Measurements from ENCODE around the gene FER. TPM values are rescaled to one million over a fixed set of nuclear protein-coding genes. Genes with fewer than 3 reads are reported as not detected.
"Not testable (repeated sequence)": the region's sequence is repeated elsewhere in the genome, so short reads cannot be mapped to it uniquely, and the experiment has no call there.

FER gene
- polyA plus RNA-seq, 1 of the 3 experiments (the other 2 are of a cell fraction): 1.8 TPM

- CTCF ChIA-PET: interaction anchor here (1.1 kb wide), 1 partner anchor 9 kb away, joined by 3 read pairs; no protein-coding TSS in a partner anchor
- no peak for DNase-seq
- 59% methylated on average over 1 of the region's 1 CpG for WGBS (ENCODE audit: low lambda C conversion rate)
Measured at GRCh38 chr5:108772626-108773025, 24.9 kb downstream of the FER start.

GRCh38 chr5:108773330-108773729 lies 25.6 kb downstream of the FER start:
- H3K79me2 ChIP-seq (ENCODE audit: insufficient read depth): peaks cover 56% of the 10 kb centered on the region
- no peak overlapping the region for H3K27ac ChIP-seq (ENCODE audit: low read depth in 2 of 2, low read length in 1 of 2)
- H3F3A ChIP-seq (replicated peaks; ENCODE audit: insufficient read depth): no peaks in the 10 kb centered on the region
- no peaks in the 10 kb centered on the region for H3K9me2 ChIP-seq
- no peak overlapping the region for H3K4me3 ChIP-seq (ENCODE audit: low read depth in 2 of 2, low read length in 1 of 2)
- WGBS (ENCODE audit: low lambda C conversion rate): 98% methylated on average over 2 of the region's 2 CpGs
- peaks cover 0 to 27% of the 10 kb centered on the region in 2 experiments for H3K36me3 ChIP-seq (replicated peaks in 1 of 2; ENCODE audit: control insufficient read depth in 1 of 2, insufficient read depth in 2 of 2, low read length in 1 of 2)
- H3K9ac ChIP-seq: no peak overlapping the region
- H2AFZ ChIP-seq (ENCODE audit: low read depth): no peak overlapping the region
- no peaks in the 10 kb centered on the region for H4K20me1 ChIP-seq (ENCODE audit: insufficient read depth)
- TF ChIP-seq TEAD4 (IDR thresholded peaks at IDR 0.05; ENCODE audit: borderline replicate concordance, insufficient read depth) (no peak), RFX5 (IDR thresholded peaks at IDR 0.05; ENCODE audit: low read length) (no peak), ELF1 (IDR thresholded peaks at IDR 0.05) (no peak), TAF1 (IDR thresholded peaks at IDR 0.05; ENCODE audit: borderline replicate concordance, low read depth, low read length) (no peak), ZBTB33 (IDR thresholded peaks at IDR 0.05; ENCODE audit: borderline replicate concordance, low read depth) (no peak), RAD21 (IDR thresholded peaks at IDR 0.05; ENCODE audit: low read length) (no peak), GABPA (IDR thresholded peaks at IDR 0.05; ENCODE audit: low read depth) (no peak), TCF12 (IDR thresholded peaks at IDR 0.05) (no peak), USF2 (IDR thresholded peaks at IDR 0.05; ENCODE audit: borderline replicate concordance, low read depth, low read length) (no peak), USF1 (IDR thresholded peaks at IDR 0.05; ENCODE audit: borderline replicate concordance, low read depth) (no peak), MAX (IDR thresholded peaks at IDR 0.05; ENCODE audit: low read depth) (no peak), RXRA (IDR thresholded peaks at IDR 0.05; ENCODE audit: borderline replicate concordance, low read depth) (no peak), FOXJ3 (CRISPR knock-in tag; IDR thresholded peaks at IDR 0.05) (no peak)
- no peaks in the 10 kb centered on the region for H3K4me1 ChIP-seq (ENCODE audit: control insufficient read depth in 1 of 2, insufficient read depth in 2 of 2, low read depth in 1 of 2, low read length in 1 of 2)
- DNase-seq: no peak
- H3K9me3 ChIP-seq: no peaks in the 10 kb centered on the region
- H3K27me3 ChIP-seq (ENCODE audit: insufficient read depth): no peaks in the 10 kb centered on the region
- POLR2A ChIA-PET: no interaction called here
- CTCF ChIA-PET: interaction anchor here (1.1 kb wide), 1 partner anchor 9 kb away, joined by 3 read pairs; no protein-coding TSS in a partner anchor
- H3K4me2 ChIP-seq: no peak overlapping the region

More at GRCh38 chr5:108772626-108773025, 24.9 kb downstream of the FER start:
- Histone ChIP-seq H3F3A (replicated peaks; ENCODE audit: insufficient read depth) (no peaks in the 10 kb centered on the region), H2AFZ (ENCODE audit: low read depth) (no peak overlapping the region), H3K9me3 (no peaks in the 10 kb centered on the region), H3K4me1 (ENCODE audit: control insufficient read depth in 1 of 2, insufficient read depth in 2 of 2, low read depth in 1 of 2, low read length in 1 of 2) (no peaks in the 10 kb centered on the region), H3K36me3 (replicated peaks in 1 of 2; ENCODE audit: control insufficient read depth in 1 of 2, insufficient read depth in 2 of 2, low read length in 1 of 2) (peaks cover 0 to 29% of the 10 kb centered on the region in 2 experiments), H3K9me2 (no peaks in the 10 kb centered on the region), H3K4me3 (ENCODE audit: low read depth in 2 of 2, low read length in 1 of 2) (no peak overlapping the region), H3K27ac (ENCODE audit: low read depth in 2 of 2, low read length in 1 of 2) (no peak overlapping the region), H3K79me2 (ENCODE audit: insufficient read depth) (peaks cover 52% of the 10 kb centered on the region), H4K20me1 (ENCODE audit: insufficient read depth) (no peaks in the 10 kb centered on the region), H3K4me2 (no peak overlapping the region), H3K9ac (no peak overlapping the region), H3K27me3 (ENCODE audit: insufficient read depth) (no peaks in the 10 kb centered on the region)
- POLR2A ChIA-PET: no interaction called here
- TF ChIP-seq FOSL2 (IDR thresholded peaks at IDR 0.05; ENCODE audit: borderline replicate concordance, low read depth) (no peak), MEF2A (IDR thresholded peaks at IDR 0.05; ENCODE audit: borderline replicate concordance, low read depth) (no peak), SIN3A (IDR thresholded peaks at IDR 0.05; ENCODE audit: borderline replicate concordance, low read depth, low read length) (no peak), POLR2AphosphoS5 (IDR thresholded peaks at IDR 0.05; ENCODE audit: low read depth, low read length) (no peak), MAX (IDR thresholded peaks at IDR 0.05; ENCODE audit: low read depth) (no peak), GATA2 (CRISPR knock-in tag; IDR thresholded peaks at IDR 0.05) (no peak)

GRCh38 chr5:108774079-108774478 lies 26.4 kb downstream of the FER start:
- H3F3A ChIP-seq (replicated peaks; ENCODE audit: insufficient read depth); POLR2A ChIA-PET; DNase-seq; H3K27me3 ChIP-seq (ENCODE audit: insufficient read depth); H3K4me3 ChIP-seq (ENCODE audit: low read depth in 2 of 2, low read length in 1 of 2); H3K4me2 ChIP-seq; CTCF ChIA-PET; H4K20me1 ChIP-seq (ENCODE audit: insufficient read depth); H3K9me3 ChIP-seq; H3K9me2 ChIP-seq; H3K9ac ChIP-seq; H3K27ac ChIP-seq (ENCODE audit: low read depth in 2 of 2, low read length in 1 of 2); H2AFZ ChIP-seq (ENCODE audit: low read depth); H3K4me1 ChIP-seq (ENCODE audit: control insufficient read depth in 1 of 2, insufficient read depth in 2 of 2, low read depth in 1 of 2, low read length in 1 of 2): not testable (repeated sequence)
- H3K36me3 ChIP-seq (replicated peaks in 1 of 2; ENCODE audit: control insufficient read depth in 1 of 2, insufficient read depth in 2 of 2, low read length in 1 of 2): peaks cover 0 to 32% of the 10 kb centered on the region in 2 experiments
- WGBS (ENCODE audit: low lambda C conversion rate): 91% methylated on average over 2 of the region's 2 CpGs
- peaks cover 64% of the 10 kb centered on the region for H3K79me2 ChIP-seq (ENCODE audit: insufficient read depth)
